HEK293 (cell line): ENCODE results near the gene KCNT1.

ENCODE experiments used
- CTCF ChIP-seq: fragments of 450-650 bp; formaldehyde crosslinking; IDR thresholded peaks from 2 replicates; pipeline ENCODE4 v1.5.1; 2016; ENCODE audit warnings: missing biosample characterization, missing genetic modification characterization
- GLI4 ChIP-seq: fragments of 450-650 bp; formaldehyde crosslinking; IDR thresholded peaks from 2 replicates; pipeline ENCODE4 v1.5.1; 2016; ENCODE audit warnings: missing biosample characterization, missing genetic modification characterization
- KLF7 ChIP-seq: fragments of 450-650 bp; formaldehyde crosslinking; IDR thresholded peaks from 2 replicates; pipeline ENCODE4 v1.5.1; 2016; ENCODE audit warnings: missing biosample characterization, missing genetic modification characterization, borderline replicate concordance
- KLF9 ChIP-seq: fragments of 450-650 bp; formaldehyde crosslinking; IDR thresholded peaks from 2 replicates; pipeline ENCODE4 v1.5.1; 2016; ENCODE audit warnings: missing biosample characterization, missing genetic modification characterization, low read depth
- PATZ1 ChIP-seq: fragments of 450-650 bp; formaldehyde crosslinking; IDR thresholded peaks from 2 replicates; pipeline ENCODE4 v1.5.1; 2016; ENCODE audit warnings: missing biosample characterization, missing genetic modification characterization
- SALL2 ChIP-seq: fragments of 450-650 bp; formaldehyde crosslinking; IDR thresholded peaks from 2 replicates; pipeline ENCODE4 v1.5.0; 2017; ENCODE audit warnings: missing biosample characterization, mild to moderate bottlenecking, missing genetic modification characterization, borderline replicate concordance
- SCRT1 ChIP-seq: fragments of 450-650 bp; formaldehyde crosslinking; IDR thresholded peaks from 2 replicates; pipeline ENCODE4 v1.5.1; 2016; ENCODE audit warnings: missing biosample characterization, missing genetic modification characterization, borderline replicate concordance
- ZNF121 ChIP-seq: fragments of 450-650 bp; formaldehyde crosslinking; IDR thresholded peaks from 2 replicates; pipeline ENCODE4 v1.5.1; 2016; ENCODE audit warnings: missing biosample characterization, missing genetic modification characterization
- ZNF274 ChIP-seq, 2 experiments: fragments of 200-500 bp in 1 of 2; fragments of 450-650 bp in 1 of 2; sonication (Bioruptor generic) in 1 of 2; formaldehyde crosslinking in 1 of 2; IDR thresholded peaks; 2 replicates each; pipeline versions ENCODE4 v1.5.1 to v1.6.1; 2014 to 2016; ENCODE audit warnings: borderline replicate concordance in 1 of 2, inconsistent platforms in 1 of 2, low read length in 1 of 2, missing biosample characterization in 1 of 2, missing genetic modification characterization in 1 of 2
- ZNF501 ChIP-seq: fragments of 450-650 bp; formaldehyde crosslinking; IDR thresholded peaks from 2 replicates; pipeline ENCODE4 v1.5.1; 2016; ENCODE audit warnings: missing biosample characterization, missing genetic modification characterization
- ZNF518A ChIP-seq: fragments of 450-650 bp; formaldehyde crosslinking; conservative IDR thresholded peaks from 2 replicates; pipeline ENCODE4 v1.5.1; 2016; ENCODE audit warnings: low read depth, missing biosample characterization, missing genetic modification characterization
- ZNF670 ChIP-seq: fragments of 450-650 bp; formaldehyde crosslinking; IDR thresholded peaks from 2 replicates; pipeline ENCODE4 v1.5.1; 2016; ENCODE audit warnings: missing biosample characterization, missing genetic modification characterization, low read depth
- ZNF785 ChIP-seq: fragments of 450-650 bp; formaldehyde crosslinking; IDR thresholded peaks from 2 replicates; pipeline ENCODE4 v1.5.1; 2016; ENCODE audit warnings: missing biosample characterization, missing genetic modification characterization

- TF ChIP-seq CTCF (tag by site-specific recombination), result no peak
- TF ChIP-seq KLF7 (tag by site-specific recombination), result no peak
- no peak for TF ChIP-seq ZNF274 (IDR thresholded peaks at IDR 0.05; ENCODE audit: low read length)
- TF ChIP-seq ZNF274 (tag by site-specific recombination; IDR thresholded peaks at IDR 0.05; ENCODE audit: borderline replicate concordance), result no peak
- no peak for TF ChIP-seq SCRT1
- TF ChIP-seq PATZ1, result no peak
- no peak for TF ChIP-seq KLF9
- TF ChIP-seq ZNF501 (tag by site-specific recombination), result no peak
- TF ChIP-seq ZNF670 (tag by site-specific recombination), result no peak
- no peak for TF ChIP-seq ZNF785
- no peak for TF ChIP-seq ZNF518A (tag by site-specific recombination)
- TF ChIP-seq GLI4 (tag by site-specific recombination), result no peak
- no peak for TF ChIP-seq SALL2
- no peak for TF ChIP-seq ZNF121
These were observed 38.1 kb upstream of the KCNT1 start for GRCh38 chr9:135663857-135664256.
